Endothelial cell of umbilical vein (primary cell): ENCODE results near the gene CCDC9B.

ENCODE experiments used
- EZH2 ChIP-seq: IDR thresholded peaks from 2 replicates; pipeline ENCODE4 v1.6.1; 2012; ENCODE audit warnings: borderline replicate concordance, low read depth, mild to moderate bottlenecking, moderate library complexity, low read length, inconsistent platforms; ENCODE audit not compliant: severe bottlenecking
- FOS ChIP-seq: IDR thresholded peaks from 2 replicates; pipeline ENCODE4 v1.6.1; 2011; ENCODE audit warnings: mild to moderate bottlenecking, low read length, moderate library complexity, borderline replicate concordance; ENCODE audit not compliant: insufficient read depth
- MAX ChIP-seq: IDR thresholded peaks from 2 replicates; pipeline ENCODE4 v1.6.1; 2011; ENCODE audit not compliant: insufficient read depth, insufficient read length
- POLR2A ChIP-seq: IDR thresholded peaks from 2 replicates; pipeline ENCODE4 v1.6.1; 2012; ENCODE audit warnings: low read depth, mild to moderate bottlenecking, control low read depth, low read length
- POLR2AphosphoS5 ChIP-seq: IDR thresholded peaks from 2 replicates; pipeline ENCODE4 v1.6.1; 2012; ENCODE audit warnings: low read depth, mild to moderate bottlenecking, control low read depth, low read length, moderate library complexity; ENCODE audit not compliant: insufficient read depth
- TF ChIP-seq, protein P1 (sequence below), 2 donors: IDR thresholded peaks; 1 replicate in 1 of 2; 2 replicates in 1 of 2; pipeline ENCODE4 v1.5.1; 2011; ENCODE audit warnings: low read length in 2 of 2, mild to moderate bottlenecking in 2 of 2, moderate library complexity in 2 of 2, control low read depth in 1 of 2, inconsistent platforms in 1 of 2, low read depth in 1 of 2; ENCODE audit not compliant: insufficient read depth in 1 of 2; ENCODE audit errors: extremely low read depth in 1 of 2

GRCh38 chr15:40314723-40315276 lies 25.9 kb downstream of the CCDC9B start:
- TF ChIP-seq POLR2A (peak; percentile 51), EZH2 (no peak), POLR2AphosphoS5 (peak; percentile 82), MAX (no peak), FOS (peak; percentile 74)
- TF ChIP-seq, protein P1, sequence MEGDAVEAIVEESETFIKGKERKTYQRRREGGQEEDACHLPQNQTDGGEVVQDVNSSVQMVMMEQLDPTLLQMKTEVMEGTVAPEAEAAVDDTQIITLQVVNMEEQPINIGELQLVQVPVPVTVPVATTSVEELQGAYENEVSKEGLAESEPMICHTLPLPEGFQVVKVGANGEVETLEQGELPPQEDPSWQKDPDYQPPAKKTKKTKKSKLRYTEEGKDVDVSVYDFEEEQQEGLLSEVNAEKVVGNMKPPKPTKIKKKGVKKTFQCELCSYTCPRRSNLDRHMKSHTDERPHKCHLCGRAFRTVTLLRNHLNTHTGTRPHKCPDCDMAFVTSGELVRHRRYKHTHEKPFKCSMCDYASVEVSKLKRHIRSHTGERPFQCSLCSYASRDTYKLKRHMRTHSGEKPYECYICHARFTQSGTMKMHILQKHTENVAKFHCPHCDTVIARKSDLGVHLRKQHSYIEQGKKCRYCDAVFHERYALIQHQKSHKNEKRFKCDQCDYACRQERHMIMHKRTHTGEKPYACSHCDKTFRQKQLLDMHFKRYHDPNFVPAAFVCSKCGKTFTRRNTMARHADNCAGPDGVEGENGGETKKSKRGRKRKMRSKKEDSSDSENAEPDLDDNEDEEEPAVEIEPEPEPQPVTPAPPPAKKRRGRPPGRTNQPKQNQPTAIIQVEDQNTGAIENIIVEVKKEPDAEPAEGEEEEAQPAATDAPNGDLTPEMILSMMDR (IDR thresholded peaks at IDR 0.05; ENCODE audit: extremely low read depth in 1 of 2, insufficient read depth in 1 of 2, low read depth in 1 of 2, low read length in 2 of 2), result no peak
